GM18907 (cell line): ENCODE results near the gene MED8.

ENCODE experiments used
- ATAC-seq: cut with Tn5 transposase; IDR thresholded peaks from one replicate; pipeline ENCODE4 v1.9.1; 2021; ENCODE audit warnings: mild to moderate bottlenecking, moderate library complexity; ENCODE audit not compliant: unreplicated experiment

MED8 gene

DNA sequence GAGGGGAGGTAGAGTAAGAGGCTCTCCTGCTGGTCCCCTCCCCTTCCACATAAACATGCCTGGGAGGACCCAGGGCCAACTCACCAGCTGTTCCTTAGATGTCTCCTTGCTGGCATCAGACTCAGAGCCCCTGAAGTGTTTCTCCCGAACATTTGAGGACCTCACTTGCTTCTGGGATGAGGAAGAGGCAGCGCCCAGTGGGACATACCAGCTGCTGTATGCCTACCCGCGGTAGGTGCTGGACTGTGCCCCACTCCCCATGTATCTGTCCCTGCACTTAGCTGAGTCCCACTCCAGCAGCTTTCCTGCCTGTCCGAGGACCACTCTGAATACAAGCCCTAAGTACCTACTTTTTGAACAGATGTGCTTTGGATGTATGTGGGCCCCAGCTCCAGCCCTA lies 51.6 kb downstream of the MED8 start:
- ATAC-seq: no peak

DNA sequence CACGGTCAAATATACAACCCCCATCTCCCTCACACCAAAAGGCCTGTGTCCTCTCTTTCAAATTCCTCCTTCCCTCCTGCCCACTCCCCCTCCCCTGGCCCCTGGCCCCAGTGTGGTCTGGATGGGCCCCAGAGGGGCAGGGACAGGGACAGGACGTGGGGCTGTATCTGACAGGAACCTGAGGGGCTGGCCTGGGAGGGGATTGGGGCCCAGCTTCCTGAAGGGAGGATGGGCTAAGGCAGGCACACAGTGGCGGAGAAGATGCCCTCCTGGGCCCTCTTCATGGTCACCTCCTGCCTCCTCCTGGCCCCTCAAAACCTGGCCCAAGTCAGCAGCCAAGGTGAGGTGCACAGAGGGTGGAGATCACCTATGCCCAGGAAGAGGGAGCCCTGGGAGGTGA lies 52.0 kb downstream of the MED8 start, which contains the start of gene MPL:
TSS of gene MPL (plus strand) at position 231 of the 400 bp plus-strand sequence. CDS start at position 262, 31 bp downstream.
- no peak for ATAC-seq

- no peak for ATAC-seq
These were observed 55.0 kb downstream of the MED8 start for GRCh38 chr1:43334453-43335205.
